Peyer's patch (tissue), 4 donors: ENCODE data around the gene OR5I1.

Source experiments
- CTCF ChIP-seq, 6 experiments: fragments of 450-650 bp in 4 of 6; fragments of 200-600 bp in 2 of 6; sonication (generic) in 1 of 6; IDR thresholded peaks; one replicate each; pipeline ENCODE4 v1.5.1; 2017 to 2019; ENCODE audit warnings: antibody characterized with exemption in 6 of 6, mild to moderate bottlenecking in 3 of 6, moderate library complexity in 1 of 6
- POLR2A ChIP-seq, 2 donors: fragments of 450-650 bp; IDR thresholded peaks; one replicate each; pipeline ENCODE4 v1.5.1; 2017; ENCODE audit warnings: antibody characterized with exemption in 2 of 2, mild to moderate bottlenecking in 2 of 2, moderate library complexity in 2 of 2

- TF ChIP-seq CTCF (IDR thresholded peaks at IDR 0.05) (peak in 3 of 6 experiments; percentile 26 to 34 (median 31)), POLR2A (IDR thresholded peaks at IDR 0.05) (no peak)
Observed at GRCh38 chr11:55942785-55943392, 6.7 kb upstream of the OR5I1 start.
